ENCODE measurements around the gene KYNU. TPM values are rescaled to one million over a fixed set of nuclear protein-coding genes. Genes with fewer than 3 reads are reported as not detected.

The KYNU gene
- total RNA-seq, 1 donor from 2014 or later, result not detected

DNA sequence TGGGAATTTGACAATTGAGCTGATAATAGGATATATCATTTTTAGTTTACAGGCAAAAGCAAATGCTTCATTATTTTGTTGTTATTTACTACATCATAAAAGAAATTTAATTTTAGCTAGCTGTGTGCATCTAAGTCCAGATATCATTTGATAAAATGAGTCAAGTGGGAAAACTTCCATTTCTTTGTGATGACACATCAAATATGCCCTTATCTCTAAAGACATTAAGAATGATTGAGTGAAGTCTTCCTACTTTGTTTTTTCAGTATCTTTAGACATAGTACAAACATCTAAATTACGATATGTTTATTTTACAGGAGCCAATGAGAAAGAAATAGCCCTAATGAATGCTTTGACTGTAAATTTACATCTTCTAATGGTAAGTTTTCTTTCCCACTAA lies 77.0 kb downstream of the KYNU start:
- DNase-seq (ENCODE audit: low spot score), result no peak
- Histone ChIP-seq H3K4me1 (no peaks in the 10 kb centered on the region), H3K79me2 (ENCODE audit: low read depth) (no peaks in the 10 kb centered on the region), H3K4me2 (no peak overlapping the region), H3K27ac (no peak overlapping the region), H3K4me3 (no peak overlapping the region), H3K9me3 (ENCODE audit: low read depth) (no peaks in the 10 kb centered on the region), H4K20me1 (ENCODE audit: low read depth) (no peaks in the 10 kb centered on the region), H3K36me3 (no peaks in the 10 kb centered on the region), H3K9ac (no peak overlapping the region), H2AFZ (replicated peaks) (no peak overlapping the region), H3F3A (ENCODE audit: low read depth) (no peaks in the 10 kb centered on the region), H3K27me3 (no peaks in the 10 kb centered on the region)
- Mint-ChIP-seq H3K36me3 (peaks cover 1% of the 10 kb centered on the region), H3K4me1 (no peaks in the 10 kb centered on the region), H3K27ac (no peak overlapping the region), H3K27me3 (ENCODE audit: insufficient read depth, low read depth) (no peaks in the 10 kb centered on the region), H3K4me3 (no peak overlapping the region), H3K9me3 (peaks cover 10% of the 10 kb centered on the region)
- TF ChIP-seq, protein P1, sequence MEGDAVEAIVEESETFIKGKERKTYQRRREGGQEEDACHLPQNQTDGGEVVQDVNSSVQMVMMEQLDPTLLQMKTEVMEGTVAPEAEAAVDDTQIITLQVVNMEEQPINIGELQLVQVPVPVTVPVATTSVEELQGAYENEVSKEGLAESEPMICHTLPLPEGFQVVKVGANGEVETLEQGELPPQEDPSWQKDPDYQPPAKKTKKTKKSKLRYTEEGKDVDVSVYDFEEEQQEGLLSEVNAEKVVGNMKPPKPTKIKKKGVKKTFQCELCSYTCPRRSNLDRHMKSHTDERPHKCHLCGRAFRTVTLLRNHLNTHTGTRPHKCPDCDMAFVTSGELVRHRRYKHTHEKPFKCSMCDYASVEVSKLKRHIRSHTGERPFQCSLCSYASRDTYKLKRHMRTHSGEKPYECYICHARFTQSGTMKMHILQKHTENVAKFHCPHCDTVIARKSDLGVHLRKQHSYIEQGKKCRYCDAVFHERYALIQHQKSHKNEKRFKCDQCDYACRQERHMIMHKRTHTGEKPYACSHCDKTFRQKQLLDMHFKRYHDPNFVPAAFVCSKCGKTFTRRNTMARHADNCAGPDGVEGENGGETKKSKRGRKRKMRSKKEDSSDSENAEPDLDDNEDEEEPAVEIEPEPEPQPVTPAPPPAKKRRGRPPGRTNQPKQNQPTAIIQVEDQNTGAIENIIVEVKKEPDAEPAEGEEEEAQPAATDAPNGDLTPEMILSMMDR (IDR thresholded peaks at IDR 0.05), result no peak
- TF ChIP-seq EZH2 (IDR thresholded peaks at IDR 0.05) (no peak), EZH2phosphoT487 (IDR thresholded peaks at IDR 0.05) (no peak)

DNA sequence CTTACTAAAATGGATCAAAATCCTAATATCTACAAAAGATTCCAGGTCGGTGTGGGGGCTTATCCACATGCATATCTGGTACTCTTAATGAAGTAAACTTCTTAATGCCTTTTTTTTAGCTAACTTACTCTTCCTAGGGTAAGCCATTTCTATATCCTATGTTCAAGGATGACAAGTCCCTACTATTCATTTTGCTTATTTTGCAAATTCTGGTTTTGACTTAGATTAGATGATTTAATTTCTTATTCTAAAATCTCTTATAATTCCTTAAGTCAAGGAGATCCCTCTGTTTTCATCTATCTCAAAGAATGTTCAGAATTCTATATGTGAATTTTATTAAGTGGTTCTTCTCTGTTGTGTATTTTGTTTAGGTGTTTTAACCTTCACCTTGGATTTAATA lies 79.7 kb downstream of the KYNU start:
- H3K36me3 Mint-ChIP-seq, result no peaks in the 10 kb centered on the region
- no peaks in the 10 kb centered on the region for H3K27me3 Mint-ChIP-seq (ENCODE audit: insufficient read depth, low read depth)
- Histone ChIP-seq H3K9ac (no peak overlapping the region), H2AFZ (replicated peaks) (no peak overlapping the region), H3K36me3 (no peaks in the 10 kb centered on the region), H3K4me1 (no peaks in the 10 kb centered on the region), H3K9me3 (ENCODE audit: low read depth) (no peaks in the 10 kb centered on the region), H3K4me3 (no peak overlapping the region), H3F3A (ENCODE audit: low read depth) (no peaks in the 10 kb centered on the region), H3K4me2 (no peak overlapping the region), H3K27ac (no peak overlapping the region), H3K27me3 (no peaks in the 10 kb centered on the region), H4K20me1 (ENCODE audit: low read depth) (no peaks in the 10 kb centered on the region), H3K79me2 (ENCODE audit: low read depth) (no peaks in the 10 kb centered on the region)
- no peaks in the 10 kb centered on the region for H3K9me3 Mint-ChIP-seq
- H3K27ac Mint-ChIP-seq, result no peak overlapping the region
- DNase-seq (ENCODE audit: low spot score), result no peak
- TF ChIP-seq EZH2 (IDR thresholded peaks at IDR 0.05) (no peak), EZH2phosphoT487 (IDR thresholded peaks at IDR 0.05) (no peak)
- TF ChIP-seq, protein P1 (IDR thresholded peaks at IDR 0.05), result no peak
- no peak overlapping the region for H3K4me3 Mint-ChIP-seq
- no peaks in the 10 kb centered on the region for H3K4me1 Mint-ChIP-seq

DNA sequence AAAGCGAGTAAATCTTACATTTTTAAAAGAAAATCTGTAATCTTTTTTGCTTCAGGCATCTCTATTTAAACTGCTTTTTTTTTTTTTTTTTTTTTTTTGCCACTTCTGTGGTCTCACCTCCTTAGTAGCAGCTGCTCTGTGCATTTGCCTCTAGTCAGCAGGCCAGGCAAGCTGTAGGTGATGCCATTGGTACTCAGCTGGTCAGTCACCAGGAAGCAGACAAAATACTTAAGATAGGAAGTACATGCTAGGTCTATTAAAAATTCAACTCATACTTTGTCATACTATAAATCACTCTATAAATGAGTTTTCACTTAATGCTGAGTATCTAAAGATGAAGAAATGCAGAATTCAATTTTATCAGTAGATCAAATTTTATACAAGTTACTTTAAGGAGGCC lies 83.7 kb downstream of the KYNU start:
- Mint-ChIP-seq H3K4me3 (no peak overlapping the region), H3K36me3 (no peaks in the 10 kb centered on the region), H3K27me3 (ENCODE audit: insufficient read depth, low read depth) (no peaks in the 10 kb centered on the region), H3K27ac (no peak overlapping the region), H3K4me1 (no peaks in the 10 kb centered on the region), H3K9me3 (peaks cover 5% of the 10 kb centered on the region)
- no peak for DNase-seq (ENCODE audit: low spot score)
- H3K4me1 ChIP-seq, result no peaks in the 10 kb centered on the region
- H2AFZ ChIP-seq (replicated peaks), result no peak overlapping the region
- H3K79me2 ChIP-seq (ENCODE audit: low read depth), result no peaks in the 10 kb centered on the region
- H3K9ac ChIP-seq, result no peak overlapping the region
- no peak overlapping the region for H3K27ac ChIP-seq
- no peak overlapping the region for H3K4me3 ChIP-seq
- no peaks in the 10 kb centered on the region for H3K36me3 ChIP-seq
- TF ChIP-seq EZH2 (IDR thresholded peaks at IDR 0.05) (no peak), EZH2phosphoT487 (IDR thresholded peaks at IDR 0.05) (no peak)
- TF ChIP-seq, protein P1 (IDR thresholded peaks at IDR 0.05), result no peak
- no peak overlapping the region for H3K4me2 ChIP-seq
- H3K27me3 ChIP-seq, result no peaks in the 10 kb centered on the region
- H3F3A ChIP-seq (ENCODE audit: low read depth), result no peaks in the 10 kb centered on the region
- peaks cover 4% of the 10 kb centered on the region for H3K9me3 ChIP-seq (ENCODE audit: low read depth)
- H4K20me1 ChIP-seq (ENCODE audit: low read depth), result no peaks in the 10 kb centered on the region

Measured in neural progenitor cell (in vitro differentiated cells).